OCI-M2 (cell line): ENCODE data around the gene CUX1.
"Not testable (repeated sequence)": the region's sequence is repeated elsewhere in the genome, so short reads cannot be mapped to it uniquely, and the experiment has no call there.

Source experiments
- DNase-seq: peaks from one replicate; lab custom pipeline; 2025; ENCODE audit not compliant: unreplicated experiment; lab: John Stamatoyannopoulos, UW

CUX1 gene

DNA sequence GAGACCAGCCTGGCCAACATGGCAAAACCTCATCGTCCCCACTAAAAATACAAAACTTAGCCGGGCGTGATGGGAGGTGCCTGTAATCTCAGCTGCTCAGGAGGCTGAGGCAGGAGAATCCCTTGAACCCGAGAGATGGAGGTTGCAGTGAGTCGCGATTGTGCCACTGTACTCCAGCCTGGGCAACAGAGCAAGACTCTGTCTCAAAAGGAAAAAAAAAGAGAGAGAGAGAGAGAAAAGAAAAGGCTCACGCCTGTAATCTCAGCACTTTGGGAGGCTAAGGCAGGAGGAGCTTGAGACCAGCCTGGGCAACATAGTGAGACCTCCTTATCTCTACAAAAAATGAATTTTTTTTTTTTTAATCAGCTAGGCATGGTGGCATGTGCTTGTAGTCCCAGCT is 157.6 kb downstream of the CUX1 start:
- DNase-seq, result no peak

DNA sequence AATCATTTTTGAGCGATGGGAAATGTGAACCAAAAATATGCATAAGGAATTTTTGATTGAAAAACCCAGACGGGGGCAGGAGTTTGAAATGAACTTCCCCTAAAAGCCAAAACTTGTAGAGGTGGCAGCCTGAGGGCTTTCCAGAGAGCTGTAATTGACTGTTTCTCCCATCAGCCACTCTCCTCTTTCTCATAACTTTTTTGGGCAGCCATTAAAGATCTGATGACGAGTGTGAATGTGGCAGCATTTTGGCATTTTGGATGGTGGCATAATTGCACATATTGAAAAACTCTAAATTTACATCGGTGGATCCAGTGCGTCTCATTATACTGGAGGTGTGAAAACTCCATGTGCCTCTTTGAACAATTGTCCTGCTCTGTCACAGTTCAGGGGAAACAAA is 159.0 kb downstream of the CUX1 start:
- DNase-seq, result no peak

DNA sequence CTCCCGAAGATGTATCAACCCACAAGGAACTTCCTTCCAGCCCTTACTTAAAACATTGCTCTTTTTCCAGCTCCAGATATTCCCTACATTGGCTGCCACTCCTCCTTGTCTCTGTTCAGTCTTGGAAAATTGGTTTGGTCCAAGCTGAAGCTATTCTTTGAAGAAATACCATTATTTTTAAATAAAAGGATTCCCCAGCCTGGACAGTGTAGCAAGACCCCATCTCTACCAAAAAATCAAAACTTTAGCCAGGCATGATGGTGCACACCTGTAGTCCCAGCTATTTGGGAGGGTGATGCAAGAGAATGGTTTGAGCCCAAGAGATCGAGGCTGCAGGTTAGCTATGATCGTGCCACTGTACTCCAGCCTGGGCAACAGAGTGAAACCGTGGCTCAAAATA is 159.8 kb downstream of the CUX1 start:
- no peak for DNase-seq

DNA sequence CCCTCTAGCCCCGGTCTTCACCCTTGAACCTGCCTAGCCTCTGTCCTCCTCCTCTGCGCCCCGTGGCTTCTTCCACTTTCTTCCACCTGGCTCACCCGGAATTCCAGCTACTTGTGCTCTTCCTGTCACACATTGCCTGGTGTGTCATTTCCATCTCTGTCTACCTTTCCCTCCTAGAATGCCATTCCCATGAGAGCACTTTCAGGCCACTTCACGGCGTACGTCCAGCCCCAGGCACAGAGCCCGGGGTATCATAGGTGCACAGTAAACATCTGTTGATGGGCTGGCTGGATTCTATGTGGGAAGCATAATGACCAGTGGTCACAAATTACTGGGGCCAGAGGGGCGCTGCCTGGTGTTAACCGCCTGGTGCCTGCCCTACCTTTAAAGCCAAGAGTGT is 161.3 kb downstream of the CUX1 start:
- no peak for DNase-seq

DNA sequence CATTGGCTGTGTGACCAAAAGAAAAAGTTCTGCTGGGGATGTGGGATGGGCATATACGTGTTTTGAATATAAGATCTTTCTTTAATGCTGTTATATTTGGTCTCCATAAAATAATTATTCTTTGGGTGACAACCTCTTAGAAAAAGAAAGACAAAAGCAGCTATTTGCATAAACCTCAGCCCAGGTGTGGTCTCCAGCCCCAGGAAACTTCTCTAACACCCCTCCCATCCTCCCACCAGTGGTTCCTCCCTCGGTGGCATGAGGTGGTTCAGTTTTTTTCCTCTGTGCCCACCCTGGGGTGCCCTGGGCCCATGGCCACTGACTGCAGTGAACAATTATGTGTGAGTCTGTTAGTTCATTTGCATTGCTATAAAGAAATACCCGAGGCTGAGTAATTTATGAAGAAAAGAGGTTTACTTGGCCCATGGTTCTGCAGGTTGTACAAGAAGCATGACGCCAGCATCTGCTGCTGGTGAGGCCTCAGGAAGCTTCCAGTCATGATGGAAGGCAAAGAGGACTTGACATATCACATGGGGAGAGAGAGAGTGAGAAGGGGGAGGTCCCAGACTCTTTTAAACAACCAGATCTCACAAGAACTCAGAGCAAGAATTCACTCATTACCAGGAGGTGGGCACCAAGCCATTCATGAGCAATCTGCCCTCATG is 165.9 kb downstream of the CUX1 start:
- DNase-seq, result no peak

DNA sequence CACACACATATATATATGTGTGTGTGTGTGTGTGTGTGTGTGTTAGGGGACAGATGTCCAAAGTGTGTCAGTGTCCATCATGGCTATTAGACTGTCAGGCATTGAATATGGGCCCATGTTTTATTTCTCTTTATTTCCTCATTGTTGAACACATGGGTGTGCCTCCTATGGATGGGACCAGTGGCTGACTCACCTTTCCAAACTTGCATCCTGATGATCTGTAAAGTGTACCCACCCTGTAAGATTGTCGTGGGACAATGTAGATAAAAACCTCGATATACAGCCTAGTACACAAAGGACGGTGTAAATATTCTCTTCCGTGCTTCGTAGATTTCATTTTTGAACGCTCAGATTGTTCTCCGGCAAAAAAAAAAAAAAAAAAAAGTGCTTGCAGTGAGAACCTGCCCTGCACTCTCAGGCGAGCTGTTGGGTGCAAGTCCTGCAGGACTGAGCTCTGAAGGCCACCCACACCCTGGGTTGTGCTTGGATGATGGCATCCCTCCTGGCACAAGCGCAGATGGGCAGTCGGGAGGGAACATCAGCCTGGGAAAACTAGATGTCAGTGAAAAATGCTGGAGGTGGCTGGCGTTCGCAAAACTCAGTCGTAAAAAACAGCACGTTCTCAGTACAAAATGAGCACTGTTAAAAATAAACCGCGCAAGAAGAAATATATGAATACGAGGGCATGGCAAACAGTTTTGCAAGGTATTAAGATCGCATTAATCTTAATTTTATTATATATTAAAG is 166.9 kb downstream of the CUX1 start:
- no peak for DNase-seq

DNA sequence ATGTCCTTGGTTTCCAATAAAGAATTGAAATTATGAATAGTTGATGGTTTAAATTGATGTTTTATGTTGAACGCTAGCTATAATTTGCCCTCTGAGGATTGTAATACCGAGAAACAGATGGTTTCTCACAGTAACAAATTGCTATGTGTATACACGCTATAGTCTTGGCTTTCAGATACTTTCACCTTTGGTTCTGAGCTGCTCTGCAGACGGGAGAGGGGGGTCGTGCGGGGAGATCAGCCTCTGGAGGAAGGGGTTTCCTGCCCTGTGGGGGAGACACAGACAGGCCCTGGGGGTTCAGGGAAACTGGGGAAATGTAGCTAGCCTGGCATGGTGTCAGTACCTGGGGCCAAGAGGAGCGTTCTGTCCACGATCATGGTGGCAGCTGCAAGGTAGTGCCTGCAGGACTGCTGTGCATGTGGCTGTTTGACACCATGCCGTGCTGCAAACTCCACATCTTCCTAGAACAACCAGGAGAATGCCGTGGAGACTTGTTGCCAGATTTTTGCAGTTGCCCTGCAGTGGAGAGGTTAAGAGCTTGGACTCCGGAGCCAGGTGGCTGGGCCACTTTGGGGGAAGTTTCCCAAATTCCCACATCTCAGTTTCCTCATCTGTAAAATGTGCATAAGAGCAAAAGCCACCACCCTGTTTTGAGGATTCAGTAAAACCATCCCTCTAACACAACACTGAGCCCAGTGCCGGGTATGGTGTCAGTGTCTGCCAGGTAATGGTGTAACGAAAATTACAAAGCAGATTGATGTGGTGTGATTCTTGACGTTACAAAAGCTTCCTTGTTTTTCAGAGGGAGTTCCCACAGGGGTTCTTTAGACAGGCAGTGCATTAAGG is 167.9 kb downstream of the CUX1 start:
- DNase-seq, result no peak

DNA sequence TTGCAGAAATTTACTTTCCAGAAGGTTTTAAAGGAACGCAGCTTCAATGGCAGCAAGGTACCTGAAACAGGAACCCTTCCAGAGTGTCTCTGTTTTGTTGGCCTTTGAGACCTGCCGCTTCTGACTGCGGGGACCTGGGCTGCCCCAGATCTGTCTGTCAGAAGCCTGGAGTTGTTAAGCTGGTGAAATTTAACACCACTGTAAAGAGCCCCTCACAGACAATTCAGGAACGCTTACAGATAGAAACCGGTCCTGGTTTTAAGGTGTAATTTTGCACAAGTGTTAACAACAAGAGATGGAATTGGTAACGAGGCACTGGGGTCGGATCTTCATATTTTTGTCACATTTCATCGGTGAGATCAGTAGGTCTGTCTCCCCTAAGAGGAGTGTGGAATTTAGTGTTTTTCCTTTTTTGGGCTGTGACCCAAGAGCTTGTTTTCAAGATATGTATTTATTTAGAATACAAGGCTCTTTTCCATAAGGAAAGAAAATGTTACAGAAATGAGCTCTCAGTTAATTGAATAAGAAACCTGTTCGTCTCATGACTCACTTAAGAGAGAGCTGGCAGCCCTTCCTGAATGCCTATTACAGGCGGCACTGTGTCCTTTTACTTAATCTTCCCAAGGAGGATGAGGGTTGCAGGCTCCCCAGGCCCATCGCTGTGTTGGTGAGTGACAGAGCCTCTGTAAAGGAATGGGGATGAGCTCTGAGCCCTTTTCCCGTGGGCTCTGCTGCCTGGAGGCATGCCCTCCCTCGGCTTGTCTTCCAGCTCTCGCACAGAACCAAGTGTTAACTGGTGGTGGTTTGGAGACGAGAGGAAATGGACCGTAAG is 168.7 kb downstream of the CUX1 start:
- no peak for DNase-seq

DNA sequence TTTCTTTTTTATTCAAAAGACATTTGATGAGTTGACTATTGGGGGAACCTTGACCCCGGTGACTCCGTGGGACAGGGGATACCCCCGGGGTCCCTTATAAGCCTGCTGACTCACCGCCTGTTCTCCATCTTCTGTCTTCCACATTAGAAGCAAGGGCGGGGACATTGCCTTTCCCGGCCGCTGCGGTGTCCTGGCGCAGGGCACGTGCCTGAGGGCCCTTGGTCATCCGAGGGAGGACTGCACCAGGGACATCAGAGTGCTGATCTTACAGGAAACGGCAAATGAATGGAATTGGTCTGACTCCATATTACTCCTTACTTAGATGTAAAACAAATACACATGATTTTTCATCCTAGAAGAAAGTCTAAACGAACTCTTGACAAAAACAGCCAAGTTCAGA is 170.1 kb downstream of the CUX1 start:
- no peak for DNase-seq

DNA sequence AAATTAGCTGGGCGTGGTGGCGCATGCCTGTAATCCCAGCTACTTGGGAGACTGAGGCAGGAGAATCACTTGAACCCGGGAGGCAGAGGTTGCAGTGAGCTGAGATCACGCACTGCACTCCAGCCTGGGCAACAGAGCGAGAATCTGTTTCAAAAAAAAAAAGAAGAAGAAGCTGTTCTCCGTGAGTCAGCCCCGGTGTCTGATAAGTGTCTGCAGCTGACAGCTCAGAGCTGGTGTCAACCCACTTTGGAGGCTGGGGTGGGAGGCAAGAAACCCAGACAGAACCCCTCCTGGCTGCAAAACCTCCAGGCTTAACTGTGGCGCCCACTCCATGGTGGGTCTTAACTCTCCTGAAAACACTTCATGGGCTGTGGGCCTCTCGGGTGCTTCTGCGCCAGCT is 170.6 kb downstream of the CUX1 start:
- DNase-seq, result not testable (repeated sequence)

DNA sequence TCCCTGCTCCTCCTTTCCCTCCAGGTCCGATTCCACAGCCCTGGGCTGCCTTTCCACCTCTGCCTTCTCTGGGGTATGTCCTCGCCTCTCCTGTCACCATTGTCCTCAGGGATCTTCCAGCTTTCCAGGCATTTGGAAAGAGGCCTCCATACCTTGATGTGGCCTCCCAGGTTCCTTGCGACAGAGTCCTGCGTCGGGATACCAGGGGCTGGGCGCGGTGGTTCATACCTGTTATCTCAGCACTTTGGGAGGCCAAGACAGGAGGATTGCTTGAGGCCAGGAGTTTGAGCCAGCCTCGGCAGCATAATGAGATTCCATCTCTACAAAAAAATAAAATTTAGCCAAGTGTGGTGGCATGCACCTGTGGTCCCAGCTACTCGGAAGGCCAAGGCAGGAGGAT is 171.1 kb downstream of the CUX1 start:
- no peak for DNase-seq

DNA sequence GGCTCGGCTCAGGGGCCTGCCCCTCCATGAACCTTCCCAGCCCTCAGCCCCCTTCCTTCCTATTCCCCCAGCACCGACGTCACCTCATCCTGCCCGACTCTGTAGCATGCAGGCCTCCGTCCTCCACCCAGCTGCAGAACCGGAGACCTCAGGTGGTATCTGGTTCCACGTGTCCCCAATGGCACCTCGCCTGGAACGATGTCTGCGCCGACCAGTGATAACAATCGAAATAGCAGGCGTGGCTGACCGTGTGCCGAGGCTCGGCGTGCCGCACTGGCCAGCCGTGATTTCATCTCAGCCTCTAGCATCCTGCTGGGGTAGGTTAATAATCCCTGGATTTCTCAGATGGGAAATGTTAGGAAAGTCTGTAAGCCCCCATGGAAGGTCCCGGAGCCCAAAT is 171.7 kb downstream of the CUX1 start:
- DNase-seq, result no peak

DNA sequence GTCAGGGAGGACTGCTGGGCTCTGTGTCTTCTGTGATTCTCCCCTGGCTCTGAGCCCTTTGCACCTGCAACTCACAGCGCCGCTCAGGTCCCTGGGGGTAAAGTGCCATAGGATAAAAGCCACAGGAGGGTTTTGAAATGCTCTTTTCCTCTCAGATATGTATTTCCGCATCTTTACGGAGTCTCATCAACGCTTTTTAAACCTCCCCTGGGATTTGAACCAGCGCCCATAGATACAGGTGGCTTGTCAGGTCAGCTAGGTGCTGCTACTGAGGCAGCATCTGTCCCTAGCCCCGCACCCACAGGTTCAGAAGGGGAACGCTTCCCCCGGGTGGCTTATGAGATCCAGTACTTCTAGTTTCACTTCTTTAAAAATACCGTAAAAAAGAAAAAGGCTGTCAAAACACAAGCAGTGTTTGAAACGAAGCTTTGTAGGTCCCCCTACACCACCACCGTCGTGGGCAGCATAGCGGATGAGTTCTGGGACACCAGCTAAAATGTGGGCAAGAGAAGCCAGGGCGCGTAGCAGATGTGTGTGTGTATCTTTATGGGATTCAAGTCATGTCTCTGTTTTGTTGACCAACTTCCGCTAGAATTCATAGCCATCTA is 173.5 kb downstream of the CUX1 start:
- DNase-seq, result no peak

DNA sequence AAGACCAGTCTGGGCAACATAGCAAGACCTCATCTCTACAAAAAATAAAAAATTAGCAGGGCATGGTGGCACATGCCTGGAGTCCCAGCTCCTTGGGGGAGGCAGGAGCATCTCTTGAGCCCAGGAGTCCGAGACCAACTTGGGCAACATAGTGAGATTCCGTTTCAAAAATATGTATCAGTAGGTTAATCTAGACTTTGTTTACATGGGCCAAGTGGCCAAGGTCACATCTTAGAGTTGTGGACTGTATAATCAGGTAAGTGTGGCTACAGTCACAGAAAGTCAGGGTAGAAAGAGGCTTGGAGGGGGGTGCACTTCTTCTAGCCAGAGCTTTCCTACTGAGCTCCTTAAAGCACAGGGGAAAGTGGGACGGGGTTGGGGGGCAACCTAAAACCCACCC is 174.4 kb downstream of the CUX1 start:
- no peak for DNase-seq

DNA sequence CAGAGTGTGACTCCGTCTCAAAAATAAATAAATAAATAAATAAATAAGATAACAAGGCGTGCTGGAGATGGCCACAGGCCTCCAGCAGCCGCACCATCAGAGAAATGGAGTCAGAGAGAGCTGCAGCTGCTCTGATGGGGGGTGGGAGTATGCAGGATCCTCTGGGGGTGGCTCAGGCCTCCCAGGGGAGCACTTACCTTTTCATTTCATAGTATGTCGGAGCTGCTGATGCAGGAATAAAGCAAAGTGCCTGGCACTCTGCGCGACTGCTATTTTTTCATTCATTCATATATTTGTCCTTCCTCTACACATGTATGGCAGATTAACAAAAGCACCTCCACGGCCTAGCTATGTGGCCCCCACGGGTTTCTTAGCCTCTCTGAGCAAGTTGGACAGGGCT is 175.9 kb downstream of the CUX1 start:
- no peak for DNase-seq

DNA sequence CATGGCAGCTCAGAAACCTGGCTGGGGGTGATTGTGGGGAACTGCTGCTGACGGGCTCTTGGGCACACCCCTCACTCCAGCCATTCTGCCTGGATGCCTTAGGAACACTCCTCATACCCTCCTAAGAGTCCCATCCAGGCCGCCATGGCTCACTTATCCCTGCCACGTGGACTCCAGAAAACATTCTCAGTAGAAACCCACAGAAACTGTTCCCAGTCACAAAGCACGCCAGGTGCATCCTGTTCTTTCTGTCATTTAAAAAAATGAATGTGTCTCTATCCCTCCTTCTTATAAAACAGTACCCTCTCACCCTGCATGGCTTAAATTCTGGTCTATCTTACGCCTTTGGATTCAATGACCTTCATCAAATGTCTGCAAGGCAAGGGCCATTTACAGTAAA is 177.7 kb downstream of the CUX1 start:
- DNase-seq, result no peak

DNA sequence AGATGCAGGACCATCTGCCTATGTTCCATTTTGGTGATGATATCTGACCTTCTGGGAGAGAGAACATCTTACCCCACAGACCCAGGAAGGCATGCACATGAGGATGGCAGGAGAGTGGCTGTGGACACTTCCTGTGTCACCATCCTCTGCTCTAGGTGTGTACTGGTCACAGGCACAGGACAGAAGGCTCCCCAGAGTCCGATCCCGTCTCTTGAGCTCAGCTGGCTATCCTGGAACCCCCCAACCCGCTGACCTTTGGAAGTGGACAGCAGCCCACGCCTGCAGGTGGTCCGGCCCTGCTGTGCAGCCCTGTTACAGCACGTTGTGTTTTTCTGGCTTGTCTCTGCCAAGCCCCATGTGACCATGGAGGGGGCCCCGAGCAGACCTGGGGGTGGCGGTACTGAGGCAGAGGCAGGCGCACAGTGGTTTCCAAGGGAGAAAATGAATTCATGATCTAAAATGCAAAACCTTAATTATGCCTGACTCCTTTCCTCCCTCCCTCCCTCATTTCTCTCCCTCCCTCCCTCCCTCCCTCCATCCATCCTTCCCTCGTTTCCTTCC is 178.8 kb downstream of the CUX1 start:
- no peak for DNase-seq

DNA sequence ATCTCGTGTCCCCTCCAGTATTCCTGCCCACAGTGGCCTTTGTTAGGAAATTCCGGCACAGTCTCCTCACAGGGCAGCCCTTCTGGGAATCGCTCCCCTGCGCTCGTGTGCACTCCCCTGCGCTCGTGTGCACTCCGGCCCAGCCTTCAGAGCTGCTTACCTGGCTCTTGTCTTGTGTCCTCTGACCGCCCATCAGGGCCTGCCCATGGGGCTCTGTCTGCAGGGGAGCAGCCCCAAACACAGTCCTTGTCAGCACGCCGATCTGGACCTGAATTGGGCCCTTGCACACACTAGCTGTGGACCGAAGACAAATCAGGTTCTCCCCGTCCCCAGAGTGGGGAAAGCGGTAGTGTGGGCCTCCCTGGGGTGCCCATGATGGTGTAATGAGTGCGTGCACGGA is 179.4 kb downstream of the CUX1 start:
- no peak for DNase-seq

DNA sequence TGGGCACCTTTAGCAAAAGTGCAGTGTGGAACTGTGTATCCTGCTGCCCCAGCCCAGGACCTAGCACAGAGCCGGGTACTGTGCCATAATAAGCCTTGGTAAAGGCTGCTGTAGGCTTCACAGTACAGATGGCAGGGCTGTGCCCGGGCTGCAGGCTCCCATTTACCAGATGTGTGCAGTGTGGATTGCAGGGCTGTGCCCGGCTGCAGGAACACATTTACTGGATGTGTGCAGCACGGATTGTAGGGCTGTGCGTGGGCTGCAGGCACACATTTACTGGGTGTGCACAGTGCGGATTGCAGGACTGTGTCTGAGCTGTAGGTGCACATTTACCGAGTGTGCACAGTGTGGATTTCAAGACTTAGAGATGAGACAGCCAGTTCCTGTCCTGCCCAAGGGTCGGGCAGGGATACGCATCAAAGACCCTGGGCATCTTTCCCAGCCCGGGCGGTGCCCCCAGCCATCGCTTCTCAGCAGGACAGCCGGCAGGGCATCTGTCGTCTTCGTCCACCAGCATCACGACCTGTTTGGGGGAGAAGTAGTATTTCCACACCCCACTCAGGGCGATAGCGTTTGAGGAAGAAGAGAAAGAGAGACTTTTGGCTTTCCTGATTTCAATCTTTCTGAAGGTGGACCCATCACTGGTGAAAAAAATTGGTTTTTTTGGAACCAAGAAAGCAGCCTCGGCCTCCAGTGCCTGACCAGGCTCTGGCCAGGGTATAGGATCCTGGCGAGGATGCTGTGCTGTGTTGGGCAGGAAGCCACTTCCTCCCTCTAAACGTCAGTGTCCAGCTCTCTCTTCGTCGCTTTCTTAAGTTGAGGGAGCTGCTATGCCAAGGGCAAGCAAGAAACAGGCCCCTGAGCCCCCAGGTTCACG is 180.8 kb downstream of the CUX1 start:
- DNase-seq, result no peak

DNA sequence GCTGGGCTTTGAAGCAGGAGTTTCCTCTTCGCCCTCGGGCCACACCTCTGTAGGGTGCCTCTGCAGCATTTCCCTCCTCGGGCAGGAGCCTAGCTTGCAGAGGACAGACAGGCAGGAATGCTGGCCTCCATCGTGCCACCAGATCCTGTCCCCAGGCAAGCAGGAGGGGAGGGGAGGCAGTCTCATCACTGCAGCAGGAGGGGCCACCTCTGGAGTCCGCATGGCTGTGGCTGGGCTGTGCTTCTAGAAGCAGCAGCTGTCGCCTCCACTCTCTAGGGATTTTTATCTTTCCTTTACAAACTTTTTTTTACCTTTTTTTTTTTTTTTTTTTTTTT is 181.4 kb downstream of the CUX1 start:
- DNase-seq, result no peak
